ENCODE data around the gene CALCOCO2. TPM values are rescaled to one million over a fixed set of nuclear protein-coding genes. Genes with fewer than 3 reads are reported as not detected.

Gene CALCOCO2
- total and polyA plus RNA-seq, 2 experiments from 2014 or later = 35.3 to 38.6 TPM

GRCh38 chr17:48804936-48805411 is 25.9 kb upstream of the CALCOCO2 start:
- DNase-seq (ENCODE audit: low read depth in 1 of 2, low spot score in 1 of 2) = peak; percentile 65 to 68
- no peak overlapping the region for H3K27ac ChIP-seq
- no peak overlapping the region for H3K4me3 ChIP-seq
- no peaks in the 10 kb centered on the region for H3K4me1 ChIP-seq (ENCODE audit: low read depth)
- TF ChIP-seq CTCF (IDR thresholded peaks at IDR 0.05; ENCODE audit: low read depth, low read length) = peak; percentile 94
- no peaks in the 10 kb centered on the region for H3K36me3 ChIP-seq
- no peaks in the 10 kb centered on the region for H3K9me3 ChIP-seq (ENCODE audit: low read depth)
- peaks cover 45% of the 10 kb centered on the region for H3K27me3 ChIP-seq

- Histone ChIP-seq H3K36me3 (no peaks in the 10 kb centered on the region), H3K27ac (no peak overlapping the region), H3K4me1 (ENCODE audit: low read depth) (no peaks in the 10 kb centered on the region), H3K9me3 (ENCODE audit: low read depth) (no peaks in the 10 kb centered on the region), H3K4me3 (no peak overlapping the region), H3K27me3 (peaks cover 43% of the 10 kb centered on the region)
- no peak for TF ChIP-seq CTCF (IDR thresholded peaks at IDR 0.05; ENCODE audit: low read depth, low read length)
- DNase-seq (ENCODE audit: low read depth in 1 of 2, low spot score in 1 of 2) = no peak
Observed at GRCh38 chr17:48809182-48809581, 21.7 kb upstream of the CALCOCO2 start.

GRCh38 chr17:48812001-48812400 is 18.8 kb upstream of the CALCOCO2 start:
- Histone ChIP-seq H3K4me3 (no peak overlapping the region), H3K36me3 (no peaks in the 10 kb centered on the region), H3K4me1 (ENCODE audit: low read depth) (peaks cover 2% of the 10 kb centered on the region), H3K27me3 (peaks cover 53% of the 10 kb centered on the region), H3K9me3 (ENCODE audit: low read depth) (no peaks in the 10 kb centered on the region), H3K27ac (no peak overlapping the region)
- no peak for TF ChIP-seq CTCF (IDR thresholded peaks at IDR 0.05; ENCODE audit: low read depth, low read length)
- no peak for DNase-seq (ENCODE audit: low read depth in 1 of 2, low spot score in 1 of 2)

GRCh38 chr17:48814504-48814903 is 16.3 kb upstream of the CALCOCO2 start:
- Histone ChIP-seq H3K4me1 (ENCODE audit: low read depth) (peaks cover 2% of the 10 kb centered on the region), H3K4me3 (no peak overlapping the region), H3K27ac (no peak overlapping the region), H3K36me3 (no peaks in the 10 kb centered on the region), H3K9me3 (ENCODE audit: low read depth) (no peaks in the 10 kb centered on the region), H3K27me3 (peaks cover 47% of the 10 kb centered on the region)
- peak; percentile 63 to 66 for DNase-seq (ENCODE audit: low read depth in 1 of 2, low spot score in 1 of 2)
- TF ChIP-seq CTCF (IDR thresholded peaks at IDR 0.05; ENCODE audit: low read depth, low read length) = peak; percentile 87

- no peak overlapping the region for H3K4me3 ChIP-seq
- no peak for DNase-seq (ENCODE audit: low read depth in 1 of 2, low spot score in 1 of 2)
- H3K27ac ChIP-seq = no peak overlapping the region
- H3K4me1 ChIP-seq (ENCODE audit: low read depth) = peaks cover 2% of the 10 kb centered on the region
- H3K9me3 ChIP-seq (ENCODE audit: low read depth) = no peaks in the 10 kb centered on the region
- TF ChIP-seq CTCF (IDR thresholded peaks at IDR 0.05; ENCODE audit: low read depth, low read length) = no peak
- no peaks in the 10 kb centered on the region for H3K36me3 ChIP-seq
- peaks cover 47% of the 10 kb centered on the region for H3K27me3 ChIP-seq
Observed at GRCh38 chr17:48815311-48815710, 15.5 kb upstream of the CALCOCO2 start.

- no peaks in the 10 kb centered on the region for H3K36me3 ChIP-seq
- no peak for DNase-seq (ENCODE audit: low read depth in 1 of 2, low spot score in 1 of 2)
- no peak for TF ChIP-seq CTCF (IDR thresholded peaks at IDR 0.05; ENCODE audit: low read depth, low read length)
- peak overlapping the region; percentile 24 for H3K4me3 ChIP-seq
- peaks cover 47% of the 10 kb centered on the region for H3K27me3 ChIP-seq
- H3K27ac ChIP-seq = no peak overlapping the region
- H3K9me3 ChIP-seq (ENCODE audit: low read depth) = no peaks in the 10 kb centered on the region
- peaks cover 2% of the 10 kb centered on the region for H3K4me1 ChIP-seq (ENCODE audit: low read depth)
Observed at GRCh38 chr17:48816438-48816773, 14.4 kb upstream of the CALCOCO2 start.

All from cardiac muscle cell (in vitro differentiated cells and primary cell).